CD4-positive, alpha-beta T cell (primary cell): ENCODE measurements around the gene OAT. TPM values are rescaled to one million over a fixed set of nuclear protein-coding genes. Genes with fewer than 3 reads are reported as not detected.

Source experiments
- ATAC-seq: fragments of 200-7000 bp; cut with Tn5 transposase; one replicate; pipeline ENCODE4 v1.10.0; 2022; ENCODE audit warnings: mild to moderate bottlenecking; ENCODE audit not compliant: poor library complexity
- CTCF ChIA-PET: fragments of 350-600 bp; sonication (Branson Sonifier 250); formaldehyde crosslinking; loops from one replicate; lab custom pipeline; 2021; ENCODE audit warnings: antibody characterized with exemption, inconsistent platforms; lab: Charles Lee
- POLR2A ChIA-PET: fragments of 350-600 bp; sonication (Branson Sonifier 250); formaldehyde crosslinking; loops from one replicate; lab custom pipeline; 2021; ENCODE audit warnings: antibody characterized with exemption, inconsistent platforms; lab: Charles Lee
- DNase-seq, 14 experiments: peaks; one replicate each; pipeline ENCODE4 v3.0.0-alpha.2; 2013 to 2020; ENCODE audit warnings: mixed read lengths in 2 of 14
- H3K27ac ChIP-seq, 2 donors: one replicate each; pipeline versions ENCODE4 v1.5.1 to v1.7.0; 2013; ENCODE audit warnings: low read length in 2 of 2, low read depth in 1 of 2, mild to moderate bottlenecking in 1 of 2
- H3K27me3 ChIP-seq, 2 experiments: 1 replicate in 1 of 2; 2 replicates in 1 of 2; pipeline versions ENCODE4 v1.6.1 to v1.7.0; 2013; ENCODE audit warnings: low read length in 2 of 2, control low read depth in 1 of 2, mild to moderate bottlenecking in 1 of 2, moderate library complexity in 1 of 2; ENCODE audit not compliant: insufficient read depth in 2 of 2, control insufficient read depth in 1 of 2
- H3K36me3 ChIP-seq: one replicate; pipeline ENCODE4 v1.6.1; 2013; ENCODE audit warnings: low read length, control low read depth; ENCODE audit not compliant: insufficient read depth
- H3K4me1 ChIP-seq: one replicate; pipeline ENCODE4 v1.6.1; 2013; ENCODE audit warnings: low read length, control low read depth; ENCODE audit not compliant: insufficient read depth
- H3K4me3 ChIP-seq: one replicate; pipeline ENCODE4 v1.5.1; 2013; ENCODE audit warnings: mild to moderate bottlenecking, low read length, moderate library complexity
- H3K9me3 ChIP-seq, 2 experiments: 1 replicate in 1 of 2; 2 replicates in 1 of 2; pipeline versions ENCODE4 v1.6.1 to v1.7.0; 2013; ENCODE audit warnings: low read length in 2 of 2, mild to moderate bottlenecking in 2 of 2, control low read depth in 1 of 2, moderate library complexity in 1 of 2; ENCODE audit not compliant: control insufficient read depth in 1 of 2, insufficient read depth in 1 of 2
- H3K27ac Mint-ChIP-seq: one replicate; pipeline ENCODE4 v1.8.0; 2020; ENCODE audit warnings: mixed read lengths
- H3K27me3 Mint-ChIP-seq: one replicate; pipeline ENCODE4 v1.8.0; 2021; ENCODE audit warnings: mixed read lengths
- H3K36me3 Mint-ChIP-seq: one replicate; pipeline ENCODE4 v1.8.0; 2021; ENCODE audit warnings: low read depth, mixed read lengths
- H3K4me1 Mint-ChIP-seq: one replicate; pipeline ENCODE4 v1.8.0; 2021; ENCODE audit warnings: low read depth, mixed read lengths
- H3K4me3 Mint-ChIP-seq: one replicate; pipeline ENCODE4 v1.8.0; 2020; ENCODE audit warnings: mild to moderate bottlenecking, mixed read lengths
- H3K9me3 Mint-ChIP-seq: one replicate; pipeline ENCODE4 v1.8.0; 2020; ENCODE audit warnings: mixed read lengths
- CTCF ChIP-seq: fragments of 200-600 bp; IDR thresholded peaks from one replicate; pipeline ENCODE4 v1.8.0; 2022; ENCODE audit warnings: antibody characterized with exemption, mild to moderate bottlenecking
- intact Hi-C, 2 experiments: fragments of 100-400 bp; cut with DNase I in 1 of 2; cut with micrococcal nuclease in 1 of 2; formaldehyde crosslinking; loops; one replicate each; pipeline versions ENCODE4 v1.15.1 to v1.9.0; 2023 to 2025; cut with DNase I, micrococcal nuclease
- total RNA-seq, 174 experiments: library from RNA in 2 of 174; stranded (reverse) in 2 of 174; gene quantifications; one replicate each; pipeline ENCODE4 v1.2.3 and lab custom pipeline; 2021 to 2026

The OAT gene
- total RNA-seq, 2 experiments from 2014 or later, result 48.5 to 54.9 TPM

GRCh38 chr10:124462348-124462695, 43.6 kb upstream of the OAT start:
- ATAC-seq (no peak), DNase-seq (no peak)
- peaks cover 0 to 6% of the 10 kb centered on the region in 2 experiments for H3K27me3 ChIP-seq
- no peaks in the 10 kb centered on the region for H3K36me3 ChIP-seq
- no peak for TF ChIP-seq CTCF
- H3K4me3 Mint-ChIP-seq, result peak overlapping the region; percentile 92
- H3K36me3 Mint-ChIP-seq, result peaks cover 5% of the 10 kb centered on the region
- H3K9me3 Mint-ChIP-seq, result no peaks in the 10 kb centered on the region
- POLR2A ChIA-PET, result interaction anchor here (0.6 to 2.0 kb wide), 12 partner anchors 9 to 1314 kb away, joined by 3 to 21 read pairs (median 5); partner anchors contain the start of genes ABRAXAS2, EEF1AKMT2 and OAT
- peak overlapping the region; percentile 83 for H3K27ac Mint-ChIP-seq
- H3K4me3 ChIP-seq, result peak overlapping the region; percentile 65
- intact Hi-C loops, result loop anchor here in 1 of 2 experiments (5.0 kb wide), 4 partner anchors 330 to 1360 kb away; partner anchors contain the start of genes BCCIP, BUB3, EEF1AKMT2 and UROS
- peak overlapping the region; percentile 53 to 55 for H3K27ac ChIP-seq
- peaks cover 6% of the 10 kb centered on the region for H3K27me3 Mint-ChIP-seq
- H3K4me1 ChIP-seq, result peaks cover 36% of the 10 kb centered on the region
- CTCF ChIA-PET, result interaction anchor here (1.4 kb wide), 1 partner anchor 73 kb away, joined by 5 read pairs; no protein-coding TSS in a partner anchor
- no peaks in the 10 kb centered on the region for H3K9me3 ChIP-seq
- peaks cover 27% of the 10 kb centered on the region for H3K4me1 Mint-ChIP-seq

GRCh38 chr10:124461642-124462347, 43.1 kb upstream of the OAT start, which contains the start of gene LHPP:
Gene LHPP (plus strand): TSS chr10:124461823. CDS start chr10:124461863, 40 bp downstream.
- DNase-seq (peak; percentile 65 to 93 (median 84)), ATAC-seq (peak; percentile 94)
- peak within 1 kb of the TSS; percentile 65 for H3K4me3 ChIP-seq
- peak within 1 kb of the TSS; percentile 53 to 67 for H3K27ac ChIP-seq
- no peaks in the 10 kb centered on the region for H3K9me3 ChIP-seq
- Mint-ChIP-seq H3K27me3 (peaks cover 9% of the 10 kb centered on the region), H3K4me3 (peak within 1 kb of the TSS; percentile 92), H3K4me1 (peaks cover 27% of the 10 kb centered on the region), H3K9me3 (no peaks in the 10 kb centered on the region), H3K27ac (peak within 1 kb of the TSS; percentile 83), H3K36me3 (peaks cover 5% of the 10 kb centered on the region)
- ChIA-PET CTCF (interaction anchor here (0.8 to 1.4 kb wide), 3 partner anchors 44 to 284 kb away, joined by 3 to 5 read pairs (median 5); partner anchors contain the start of gene OAT), POLR2A (interaction anchor here (0.6 to 2.0 kb wide), 16 partner anchors 9 to 1313 kb away, joined by 3 to 21 read pairs (median 4); partner anchors contain the start of genes ABRAXAS2, EEF1AKMT2 and OAT)
- H3K4me1 ChIP-seq, result peaks cover 36% of the 10 kb centered on the region
- no peaks in the 10 kb centered on the region for H3K36me3 ChIP-seq
- intact Hi-C loops, result loop anchor here in 1 of 2 experiments (2.0 to 5.0 kb wide), 6 partner anchors 73 to 1361 kb away; partner anchors contain the start of genes BCCIP, BUB3, EEF1AKMT2 and FAM53B
- peaks cover 0 to 8% of the 10 kb centered on the region in 2 experiments for H3K27me3 ChIP-seq
- peak; percentile 17 for TF ChIP-seq CTCF

- H3K4me3 Mint-ChIP-seq, result peak overlapping the region; percentile 80
- TF ChIP-seq CTCF, result no peak
- peaks cover 2% of the 10 kb centered on the region for H3K36me3 Mint-ChIP-seq
- H3K27ac Mint-ChIP-seq, result no peak overlapping the region
- ATAC-seq (no peak), DNase-seq (no peak)
- peaks cover 25% of the 10 kb centered on the region for H3K4me1 ChIP-seq
- peaks cover 5 to 18% of the 10 kb centered on the region in 2 experiments for H3K27me3 ChIP-seq
- no peak overlapping the region for H3K4me3 ChIP-seq
- ChIA-PET CTCF (no interaction called here), POLR2A (interaction anchor here (0.6 kb wide), 1 partner anchor 504 kb away, joined by 3 read pairs; no protein-coding TSS in a partner anchor)
- intact Hi-C loops, result loop anchor here in 1 of 2 experiments (2.0 to 5.0 kb wide), 6 partner anchors 71 to 1362 kb away; partner anchors contain the start of genes BCCIP, BUB3, EEF1AKMT2 and FAM53B
- peaks cover 25% of the 10 kb centered on the region for H3K27me3 Mint-ChIP-seq
- H3K27ac ChIP-seq, result no peak overlapping the region
- H3K36me3 ChIP-seq, result no peaks in the 10 kb centered on the region
- H3K9me3 ChIP-seq, result no peaks in the 10 kb centered on the region
- H3K9me3 Mint-ChIP-seq, result no peaks in the 10 kb centered on the region
- peaks cover 16% of the 10 kb centered on the region for H3K4me1 Mint-ChIP-seq
Observed at GRCh38 chr10:124460144-124460543, 41.4 kb upstream of the OAT start.
